ENCODE data around the gene SLC22A14. TPM values are rescaled to one million over a fixed set of nuclear protein-coding genes. Genes with fewer than 3 reads are reported as not detected.
"Not testable (repeated sequence)": the region's sequence is repeated elsewhere in the genome, so short reads cannot be mapped to it uniquely, and the experiment has no call there.

Gene SLC22A14, protein sequence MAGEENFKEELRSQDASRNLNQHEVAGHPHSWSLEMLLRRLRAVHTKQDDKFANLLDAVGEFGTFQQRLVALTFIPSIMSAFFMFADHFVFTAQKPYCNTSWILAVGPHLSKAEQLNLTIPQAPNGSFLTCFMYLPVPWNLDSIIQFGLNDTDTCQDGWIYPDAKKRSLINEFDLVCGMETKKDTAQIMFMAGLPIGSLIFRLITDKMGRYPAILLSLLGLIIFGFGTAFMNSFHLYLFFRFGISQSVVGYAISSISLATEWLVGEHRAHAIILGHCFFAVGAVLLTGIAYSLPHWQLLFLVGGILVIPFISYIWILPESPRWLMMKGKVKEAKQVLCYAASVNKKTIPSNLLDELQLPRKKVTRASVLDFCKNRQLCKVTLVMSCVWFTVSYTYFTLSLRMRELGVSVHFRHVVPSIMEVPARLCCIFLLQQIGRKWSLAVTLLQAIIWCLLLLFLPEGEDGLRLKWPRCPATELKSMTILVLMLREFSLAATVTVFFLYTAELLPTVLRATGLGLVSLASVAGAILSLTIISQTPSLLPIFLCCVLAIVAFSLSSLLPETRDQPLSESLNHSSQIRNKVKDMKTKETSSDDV
- total RNA-seq = under 1 TPM in 1 of 2 experiments, not detected in 1; 0.11 TPM

DNA sequence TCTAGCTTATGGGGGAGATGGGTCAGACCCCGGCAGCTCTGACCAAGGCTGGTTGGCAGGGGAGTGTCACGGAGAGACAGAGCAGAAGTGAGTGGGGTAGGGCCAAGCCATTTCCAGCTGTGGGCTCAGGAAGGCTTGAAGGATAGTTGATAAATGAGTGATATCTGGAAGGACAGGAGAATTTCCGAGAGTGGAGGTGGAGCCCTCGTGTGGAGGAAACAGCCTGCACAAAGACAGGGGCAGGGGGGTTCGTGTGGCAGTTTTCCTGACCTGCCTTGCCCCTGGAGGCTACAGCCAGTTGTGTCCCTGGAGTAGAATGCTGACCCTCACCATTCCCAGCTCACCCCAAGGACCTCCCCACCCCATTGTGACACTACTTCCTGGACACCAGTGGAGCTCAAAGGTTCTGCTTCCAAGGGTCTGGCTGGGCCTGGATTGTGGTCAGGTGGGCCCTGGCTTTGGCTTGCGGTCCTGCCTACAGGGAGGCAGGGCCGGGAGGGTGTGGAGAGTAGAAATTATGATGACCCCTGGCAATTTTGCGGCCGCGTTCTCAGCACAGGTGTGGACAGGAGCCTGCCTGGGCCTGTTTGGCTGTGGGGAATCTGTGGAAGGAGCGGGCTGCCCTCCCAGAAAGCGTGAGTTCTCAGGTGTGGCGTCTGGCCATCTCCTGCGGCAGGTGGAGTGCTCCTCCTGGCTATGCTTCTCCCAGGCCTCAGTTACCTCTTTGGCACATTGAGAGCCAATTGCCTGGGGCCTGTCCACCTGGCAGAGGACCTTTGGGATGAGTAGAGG, at the start of gene SLC22A14:
TSS of gene SLC22A14 (plus strand) at position 400 of the 792 bp plus-strand sequence. CDS start 23,733 bp downstream, outside the sequence.
- CTCF ChIA-PET = no interaction called here
- POLR2A ChIA-PET = no interaction called here

DNA sequence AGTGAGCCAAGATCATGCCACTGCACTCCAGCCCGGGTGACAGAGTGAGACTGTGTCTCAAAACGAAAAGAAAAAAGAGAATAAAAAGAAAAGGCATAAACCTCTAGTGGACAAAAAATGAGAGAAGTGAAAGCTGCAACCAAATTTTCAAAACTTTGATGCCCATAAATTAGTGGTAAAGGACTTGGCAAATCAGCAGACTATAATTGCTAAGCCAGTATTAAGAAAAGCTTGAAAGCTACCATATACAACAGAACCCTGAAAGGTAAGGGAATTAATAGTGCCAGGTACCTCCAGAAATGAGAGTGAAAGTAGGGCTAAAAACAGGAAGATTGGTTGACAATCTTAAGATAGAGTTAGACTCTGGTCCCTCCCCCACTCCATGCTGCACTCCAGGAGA, 49.4 kb upstream of the SLC22A14 start:
- ChIA-PET POLR2A (no interaction called here), CTCF (no interaction called here)

DNA sequence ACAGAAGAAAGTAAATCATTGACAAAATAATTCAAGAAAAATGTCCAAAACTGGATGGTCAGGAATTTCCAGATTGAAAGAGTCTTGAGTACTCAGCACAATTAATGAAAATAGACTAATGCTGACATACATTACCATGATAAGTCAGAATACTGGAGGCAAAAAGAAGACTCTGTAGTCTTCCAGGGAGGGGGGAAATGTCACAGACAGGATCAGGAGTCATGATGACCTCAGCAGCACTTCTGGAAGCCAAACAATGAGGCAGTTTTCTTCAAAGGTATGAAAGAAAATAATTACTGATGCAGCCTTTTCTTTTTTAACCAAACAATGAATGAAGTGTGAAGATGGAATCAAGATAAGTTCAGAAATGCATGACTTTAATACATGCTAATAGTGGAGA, 46.6 kb upstream of the SLC22A14 start:
- CTCF ChIA-PET = no interaction called here

DNA sequence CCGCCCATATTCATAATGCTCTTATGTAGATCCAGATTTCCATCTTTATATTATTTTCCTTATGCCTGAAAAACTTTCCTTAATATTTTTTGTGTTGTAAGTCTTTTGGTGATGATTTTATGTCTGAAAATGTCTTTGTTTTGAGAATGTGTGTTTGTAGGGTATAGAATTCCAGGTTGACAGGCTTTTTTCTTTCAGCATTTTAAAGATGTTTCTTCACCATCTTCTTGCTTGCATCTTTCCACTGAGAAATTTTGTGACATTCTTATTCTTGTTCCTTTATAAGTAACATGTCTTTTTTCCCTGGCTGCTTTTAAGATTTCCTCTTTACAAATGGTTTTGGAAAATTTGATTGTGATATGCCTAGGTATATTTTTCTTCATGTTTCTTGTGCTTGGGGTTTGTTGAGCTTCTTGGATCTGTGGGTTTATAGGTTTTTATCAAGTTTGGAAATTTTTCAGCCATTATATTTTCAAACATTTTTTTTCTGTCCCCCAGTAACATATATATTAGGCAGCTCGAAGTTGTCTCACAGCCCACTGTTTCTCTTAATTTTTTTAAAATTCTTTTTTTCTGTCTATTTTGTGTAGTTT, 43.6 kb upstream of the SLC22A14 start:
- POLR2A ChIA-PET = no interaction called here
- CTCF ChIA-PET = no interaction called here

More for the DNA sequence above, 46.6 kb upstream of the SLC22A14 start:
- POLR2A ChIA-PET = no interaction called here

DNA sequence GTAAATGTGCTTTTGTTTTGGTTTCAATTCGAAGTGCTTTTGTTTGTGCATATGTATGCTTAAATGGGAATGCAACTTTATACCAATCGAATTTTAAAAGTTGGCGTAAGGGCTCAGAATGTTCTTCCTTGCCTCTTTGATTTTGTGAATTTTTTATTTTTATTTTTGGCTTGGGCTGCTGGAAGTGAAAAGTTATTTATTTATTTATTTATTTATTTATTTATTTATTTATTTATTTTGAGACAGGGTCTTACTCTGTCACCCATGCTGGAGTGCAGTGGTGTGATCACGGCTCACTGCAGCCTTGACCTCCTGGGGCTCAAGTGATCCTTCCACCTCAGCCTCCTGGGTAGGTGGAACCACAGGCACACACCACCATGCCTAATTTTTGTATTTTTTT, 39.3 kb upstream of the SLC22A14 start:
- CTCF ChIA-PET = interaction anchor here (1.4 kb wide), 1 partner anchor 104 kb away, joined by 3 read pairs; the partner anchor contains the start of gene XYLB
- POLR2A ChIA-PET = not testable (repeated sequence)

DNA sequence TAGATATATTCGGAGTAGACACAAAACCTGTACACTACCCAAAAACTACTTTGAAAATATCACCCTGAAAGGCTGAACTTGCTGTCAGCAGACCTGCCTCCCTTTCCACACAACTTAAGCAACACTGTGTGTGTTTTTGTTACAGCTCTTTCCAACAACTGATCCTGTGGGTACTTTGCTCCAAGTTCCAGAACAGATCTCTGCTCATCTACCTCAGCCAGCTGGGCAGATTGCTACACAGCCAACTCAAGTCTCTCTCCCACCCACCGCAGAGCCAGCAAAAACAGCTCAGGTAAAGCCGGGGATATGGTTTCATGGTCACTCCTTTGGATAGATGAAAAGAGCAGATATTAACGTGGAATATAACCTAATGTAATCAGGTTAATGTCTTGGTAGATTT, 36.2 kb upstream of the SLC22A14 start:
- POLR2A ChIA-PET = no interaction called here

DNA sequence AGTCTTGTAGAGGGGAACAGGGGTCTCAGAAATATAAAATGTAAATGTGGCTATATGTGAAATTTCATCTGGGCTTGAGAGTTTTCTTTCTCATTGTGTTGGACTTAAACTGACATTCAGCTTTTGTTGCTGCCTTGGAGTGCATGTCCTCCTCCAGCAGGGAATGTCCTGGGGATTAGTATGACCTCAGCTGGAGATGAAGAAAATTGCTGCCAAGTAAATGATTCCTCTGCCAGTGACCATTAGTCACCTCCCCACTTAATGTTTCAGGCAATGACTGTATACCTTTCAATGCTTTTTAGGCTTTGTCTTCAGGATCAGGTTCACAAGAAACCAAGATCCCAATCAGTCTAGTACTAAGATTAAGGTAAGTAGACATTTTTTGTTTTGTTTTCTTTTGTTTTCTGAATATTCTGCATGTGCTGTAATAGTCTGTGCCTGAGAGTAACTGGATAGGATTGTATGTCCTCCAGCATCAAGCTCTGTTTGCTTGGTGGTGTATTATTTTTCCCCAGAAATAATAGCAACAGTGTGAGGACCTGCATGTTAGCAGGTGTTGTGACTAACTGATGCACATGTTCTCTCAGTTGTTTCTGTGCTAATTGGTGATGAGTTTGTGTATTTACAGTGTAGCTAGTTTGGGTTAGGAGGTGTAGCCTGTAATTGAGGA, 34.6 kb upstream of the SLC22A14 start:
- CTCF ChIA-PET = no interaction called here
- POLR2A ChIA-PET = no interaction called here

More for the DNA sequence above, 36.2 kb upstream of the SLC22A14 start:
- CTCF ChIA-PET = no interaction called here

DNA sequence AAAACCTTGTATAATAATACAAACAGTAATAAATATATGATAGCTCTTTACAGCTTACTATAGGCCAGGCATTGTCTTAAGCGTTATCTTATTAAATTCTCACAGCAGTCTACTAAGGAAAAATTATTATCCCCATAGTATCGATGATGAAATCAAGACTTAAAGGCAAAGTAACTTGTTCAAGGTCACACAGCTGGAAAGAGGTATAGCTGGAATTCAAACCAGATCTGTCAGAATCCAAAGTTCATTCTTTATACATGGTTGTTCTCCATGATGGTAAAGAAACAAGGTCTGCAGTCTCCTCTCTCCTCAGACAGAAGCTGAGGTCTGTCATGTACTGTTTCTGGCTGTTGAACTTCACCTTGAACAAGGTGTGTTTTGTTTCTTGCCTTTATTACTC, 31.9 kb upstream of the SLC22A14 start:
- ChIA-PET CTCF (no interaction called here), POLR2A (no interaction called here)

DNA sequence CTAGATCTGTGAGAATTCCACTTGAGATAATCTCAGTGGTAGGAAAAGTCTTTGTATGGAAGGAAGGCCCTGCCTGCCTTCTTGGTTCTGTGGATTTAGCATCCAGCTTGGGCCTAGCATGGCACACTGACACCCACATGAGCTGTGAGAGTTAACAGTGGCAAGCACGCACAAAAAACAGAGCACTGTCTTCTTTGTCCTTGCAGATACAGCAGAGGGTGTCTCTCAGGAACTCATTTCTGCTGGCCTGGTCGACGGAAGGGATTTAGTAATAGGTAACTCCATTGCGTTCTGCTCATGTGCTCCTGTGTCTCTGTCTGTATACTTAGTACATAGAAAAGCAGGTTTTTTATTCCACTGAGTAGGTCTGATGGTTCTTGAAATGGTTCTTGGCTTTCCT, 30.9 kb upstream of the SLC22A14 start:
- CTCF ChIA-PET = no interaction called here
- POLR2A ChIA-PET = no interaction called here

DNA sequence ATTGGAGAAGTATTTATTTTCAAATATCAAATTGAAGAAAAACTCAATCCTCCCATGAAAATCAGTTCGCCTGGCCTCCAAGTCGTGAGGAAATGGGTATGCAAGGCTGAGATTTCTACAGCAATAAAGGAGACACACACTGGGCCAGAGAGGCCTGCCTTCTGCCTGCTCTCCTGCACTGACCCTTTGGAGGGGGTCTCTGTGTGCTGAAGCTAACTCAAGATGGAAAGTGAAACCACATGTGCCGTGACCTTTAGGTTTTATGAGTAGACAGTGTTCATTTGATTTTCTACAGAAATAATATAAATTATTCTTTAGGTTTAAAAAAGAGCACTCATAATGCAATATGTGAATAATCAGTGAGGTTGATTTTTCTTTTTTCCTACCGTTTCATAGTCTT, 28.4 kb upstream of the SLC22A14 start:
- CTCF ChIA-PET = no interaction called here

DNA sequence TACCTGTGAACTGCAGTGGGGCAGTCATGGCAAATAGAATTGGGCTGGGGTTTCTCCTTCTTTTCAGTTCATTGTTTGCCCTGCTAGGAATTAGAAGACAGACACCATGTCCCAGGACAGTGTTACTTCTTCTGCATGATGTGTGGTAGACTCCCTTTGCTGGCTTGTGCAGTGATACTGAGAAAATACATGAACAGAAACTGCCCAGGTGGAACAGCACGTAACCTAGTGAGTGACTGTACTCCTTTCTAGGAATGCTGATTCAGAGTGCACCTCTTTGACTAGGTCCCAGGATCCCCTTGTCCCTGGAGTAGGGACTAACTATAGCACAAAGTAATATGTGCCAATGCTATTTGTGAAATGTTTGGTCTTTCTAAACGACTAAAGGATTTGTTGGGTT, 27.2 kb upstream of the SLC22A14 start:
- CTCF ChIA-PET = no interaction called here
- POLR2A ChIA-PET = interaction anchor here (0.6 kb wide), 1 partner anchor 118 kb away, joined by 3 read pairs; the partner anchor contains the start of gene ACAA1

More for the DNA sequence above, 28.4 kb upstream of the SLC22A14 start:
- POLR2A ChIA-PET = no interaction called here

DNA sequence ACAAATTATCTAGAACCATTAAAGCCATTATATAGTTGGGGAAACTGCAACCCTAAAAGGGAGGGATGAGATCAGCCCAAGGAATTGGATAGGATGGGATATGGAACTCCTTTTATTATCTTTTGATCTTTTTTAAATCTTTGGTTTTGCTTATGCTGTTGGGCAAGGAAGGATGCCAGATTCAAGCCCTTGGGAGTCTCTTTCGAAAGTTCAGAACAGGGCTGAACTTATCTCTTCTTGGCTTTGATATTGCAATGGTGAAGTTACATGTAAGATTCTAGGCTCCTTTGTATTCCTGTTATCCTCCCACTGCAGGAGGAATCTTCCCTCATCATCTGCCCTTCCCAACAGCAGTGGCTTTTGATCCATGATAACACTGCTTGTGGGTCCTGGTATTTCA, 26.5 kb upstream of the SLC22A14 start:
- POLR2A ChIA-PET = interaction anchor here (0.6 to 1.2 kb wide), 2 partner anchors 90 to 119 kb away, joined by 3 to 4 read pairs; partner anchors contain the start of genes ACAA1 and OXSR1

DNA sequence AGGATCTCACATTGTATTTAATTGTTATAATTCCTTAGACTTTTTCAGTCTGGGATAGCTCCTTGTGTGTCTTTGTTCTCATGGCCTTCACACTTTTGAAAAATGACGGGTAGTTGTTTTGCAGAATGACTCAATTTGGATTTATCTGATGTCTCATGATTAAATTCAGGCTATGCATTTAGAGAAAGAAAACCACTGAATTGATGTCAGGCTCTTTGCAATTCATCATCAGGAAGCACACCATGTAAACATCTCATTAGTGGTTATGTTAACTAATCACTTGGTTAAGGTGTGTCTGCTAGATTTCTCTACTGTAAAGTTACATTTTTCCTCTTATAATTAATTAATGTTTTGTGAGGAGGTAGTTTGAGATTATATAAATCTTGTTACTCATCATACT, 24.5 kb upstream of the SLC22A14 start:
- CTCF ChIA-PET = interaction anchor here (0.7 kb wide), 1 partner anchor 39 kb away, joined by 3 read pairs; no protein-coding TSS in a partner anchor
- POLR2A ChIA-PET = no interaction called here

More for the DNA sequence above, 26.5 kb upstream of the SLC22A14 start:
- CTCF ChIA-PET = no interaction called here

DNA sequence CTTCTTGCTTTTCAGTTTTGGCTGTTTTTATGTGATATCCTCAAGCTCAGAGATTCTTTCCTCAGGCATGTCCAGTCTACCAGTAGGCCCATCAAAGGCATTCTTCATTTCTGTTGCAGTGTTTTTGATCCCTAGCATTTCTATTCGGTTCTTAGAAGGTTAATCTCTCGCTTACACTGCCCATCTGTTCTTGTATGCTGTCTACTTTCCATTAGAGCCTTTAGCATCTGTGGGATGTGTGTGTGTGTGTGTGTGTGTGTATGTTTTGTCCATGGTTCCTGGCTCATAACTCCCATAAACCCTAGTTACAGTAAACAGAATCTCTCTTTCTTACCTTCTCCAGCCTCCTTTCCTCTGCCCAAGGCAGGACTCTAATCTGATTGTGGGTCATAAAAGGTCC, 21.6 kb upstream of the SLC22A14 start:
- POLR2A ChIA-PET = no interaction called here
- CTCF ChIA-PET = no interaction called here

DNA sequence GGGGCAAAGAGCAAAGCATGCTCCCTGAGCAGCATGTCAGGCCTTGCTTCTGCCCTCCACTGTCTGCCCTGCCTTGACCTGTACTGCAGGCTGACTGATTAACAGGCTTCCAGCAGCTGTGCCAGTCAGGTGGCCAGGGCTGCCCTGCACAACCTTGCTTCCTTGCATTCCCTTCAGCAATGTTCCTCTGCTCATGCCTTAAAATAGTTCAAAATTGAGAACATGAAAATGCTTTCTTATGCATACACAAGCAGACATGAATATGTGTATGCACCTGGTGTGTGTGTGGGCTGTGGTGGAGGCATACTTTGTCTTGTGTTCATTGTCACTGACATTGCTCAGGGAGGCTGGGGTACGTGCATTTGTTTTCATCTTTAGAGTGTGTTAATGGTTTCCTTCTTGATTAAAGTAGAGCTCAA, 17.7 kb upstream of the SLC22A14 start:
- CTCF ChIA-PET = no interaction called here
- POLR2A ChIA-PET = interaction anchor here (0.5 kb wide), 1 partner anchor 24 kb away, joined by 6 read pairs; no protein-coding TSS in a partner anchor

DNA sequence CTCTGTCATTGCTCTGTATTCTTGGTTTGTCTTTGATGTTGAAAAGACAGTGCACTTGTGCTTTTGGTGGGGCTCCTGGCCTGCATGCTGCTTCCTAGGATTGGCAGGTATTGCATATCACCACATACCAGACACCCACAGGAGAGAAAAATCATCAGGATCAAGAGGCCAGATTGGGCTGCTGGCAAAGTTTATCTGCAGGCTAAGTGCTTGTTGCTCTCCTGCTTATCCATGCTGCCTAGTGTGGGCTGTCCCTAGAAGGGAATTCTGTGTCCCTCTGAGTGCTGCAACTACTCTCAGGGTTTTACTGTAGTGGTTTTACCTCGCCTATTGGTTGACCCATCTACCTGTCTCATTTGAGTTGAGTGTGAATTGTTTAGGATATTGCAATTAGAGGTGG, 17.3 kb upstream of the SLC22A14 start:
- POLR2A ChIA-PET = interaction anchor here (0.5 kb wide), 1 partner anchor 24 kb away, joined by 6 read pairs; no protein-coding TSS in a partner anchor
- CTCF ChIA-PET = no interaction called here

DNA sequence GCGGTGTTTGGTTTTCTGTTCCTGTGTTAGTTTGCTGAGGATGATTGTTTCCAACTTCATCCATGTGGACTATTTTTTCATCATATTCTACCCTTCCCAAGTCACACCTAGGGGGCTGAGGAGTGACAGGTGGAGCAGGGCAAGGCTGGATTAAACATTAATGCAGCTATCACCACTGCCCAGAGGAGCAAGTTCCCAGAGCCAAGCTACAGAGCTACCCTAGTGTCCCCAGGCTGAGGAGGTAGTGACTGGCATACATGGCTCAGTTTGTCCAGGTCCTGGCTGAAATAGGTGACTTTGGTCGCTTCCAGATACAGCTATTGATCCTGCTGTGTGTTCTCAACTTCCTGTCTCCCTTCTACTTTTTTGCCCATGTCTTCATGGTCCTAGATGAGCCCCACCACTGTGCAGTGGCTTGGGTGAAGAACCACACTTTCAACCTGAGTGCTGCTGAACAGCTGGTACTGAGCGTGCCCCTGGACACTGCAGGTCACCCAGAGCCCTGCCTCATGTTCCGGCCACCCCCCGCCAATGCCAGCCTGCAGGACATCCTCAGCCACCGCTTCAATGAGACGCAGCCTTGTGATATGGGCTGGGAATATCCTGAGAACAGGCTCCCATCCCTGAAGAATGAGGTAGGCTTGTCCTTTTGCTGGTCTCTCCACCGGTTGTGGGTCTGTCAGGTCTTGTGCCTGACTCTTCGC, 16.3 kb upstream of the SLC22A14 start, which contains the start of gene SLC22A13:
TSS of gene SLC22A13 (plus strand) at position 209 of the 704 bp plus-strand sequence. CDS start at position 258, 49 bp downstream.
- ChIA-PET CTCF (no interaction called here), POLR2A (no interaction called here)

DNA sequence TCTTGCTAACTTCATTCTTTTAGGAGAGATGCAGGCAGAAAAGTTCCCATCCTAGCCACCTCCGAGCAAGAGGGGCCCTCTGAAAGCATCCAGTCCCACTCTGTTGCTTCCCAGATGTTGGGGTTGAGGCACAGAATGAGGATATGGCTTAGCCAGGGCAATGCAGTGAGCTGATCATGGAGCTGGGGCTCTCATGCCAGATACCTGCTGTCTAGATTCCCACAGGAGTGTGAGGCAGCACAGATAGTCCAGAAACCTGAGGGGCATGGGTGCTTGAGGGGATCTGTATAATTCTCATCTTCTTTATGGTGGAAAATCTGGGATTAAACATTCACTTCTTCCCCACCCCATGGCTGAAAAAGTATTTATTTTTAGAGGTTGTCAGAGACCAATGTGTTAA, 15.3 kb upstream of the SLC22A14 start:
- ChIA-PET POLR2A (no interaction called here), CTCF (no interaction called here)

DNA sequence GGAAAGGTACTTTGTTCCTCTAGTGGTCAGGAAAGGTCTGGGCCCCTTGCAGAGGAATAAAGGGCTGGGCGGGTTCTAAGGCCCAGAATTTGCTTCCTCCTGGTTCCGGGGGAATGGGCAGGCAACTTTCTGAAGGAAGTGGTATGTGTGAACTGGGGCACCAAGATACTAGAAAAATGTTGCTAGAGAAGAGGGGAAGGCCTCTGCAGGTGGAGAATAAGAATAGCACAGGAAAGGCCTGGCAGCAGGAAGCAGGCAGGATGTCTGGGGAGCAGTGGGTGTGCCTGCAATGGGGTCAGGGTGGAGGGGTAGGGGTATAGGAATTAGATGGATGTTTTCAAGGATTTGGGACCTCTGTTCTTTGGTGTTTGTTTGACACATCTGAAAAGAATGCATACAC, 14.4 kb upstream of the SLC22A14 start:
- POLR2A ChIA-PET = no interaction called here
- CTCF ChIA-PET = interaction anchor here (0.6 kb wide), 1 partner anchor 146 kb away, joined by 3 read pairs; no protein-coding TSS in a partner anchor

Data from activated CD8-positive, alpha-beta memory T cell treated with anti-CD3 and anti-CD28 coated beads for 36 hours (primary cell).